Spleen (tissue), 11 donors: ENCODE measurements around the gene PCARE. TPM values are rescaled to one million over a fixed set of nuclear protein-coding genes. Genes with fewer than 3 reads are reported as not detected.

ENCODE experiments used
- DNase-seq: peaks from one replicate; pipeline ENCODE4 v3.0.0-alpha.2; 2020
- H3K27ac ChIP-seq, 8 donors: fragments of 200-600 bp; sonication (generic) in 7 of 8; 1 replicate in 4 of 8; 2 replicates in 4 of 8; pipeline versions ENCODE4 v1.5.0 to v1.8.0; 2016 to 2021; ENCODE audit warnings: inconsistent platforms in 4 of 8, mild to moderate bottlenecking in 4 of 8, moderate library complexity in 1 of 8
- H3K27me3 ChIP-seq, 7 donors: fragments of 200-600 bp; sonication (generic) in 6 of 7; replicated peaks in 1 of 7; 1 replicate in 4 of 7; 2 replicates in 3 of 7; pipeline versions ENCODE4 v1.5.0 to v1.8.0; 2016 to 2021; ENCODE audit warnings: inconsistent platforms in 3 of 7, mild to moderate bottlenecking in 1 of 7
- H3K36me3 ChIP-seq, 6 donors: fragments of 200-600 bp; sonication (generic) in 5 of 6; 1 replicate in 4 of 6; 2 replicates in 2 of 6; pipeline versions ENCODE4 v1.5.0 to v1.8.0; 2016 to 2021; ENCODE audit warnings: inconsistent platforms in 2 of 6
- H3K4me1 ChIP-seq, 6 donors: fragments of 200-600 bp; sonication (generic) in 5 of 6; 1 replicate in 3 of 6; 2 replicates in 3 of 6; pipeline versions ENCODE4 v1.5.0 to v1.8.0; 2016 to 2021; ENCODE audit warnings: inconsistent platforms in 3 of 6
- H3K4me3 ChIP-seq, 8 donors: fragments of 200-600 bp; sonication (generic) in 7 of 8; 1 replicate in 4 of 8; 2 replicates in 4 of 8; pipeline versions ENCODE4 v1.5.0 to v1.8.0; 2016 to 2021; ENCODE audit warnings: inconsistent platforms in 4 of 8, mild to moderate bottlenecking in 4 of 8, moderate library complexity in 2 of 8
- H3K9me3 ChIP-seq, 8 donors: fragments of 200-600 bp; sonication (generic) in 7 of 8; 1 replicate in 4 of 8; 2 replicates in 4 of 8; pipeline versions ENCODE4 v1.5.0 to v1.8.0; 2016 to 2021; ENCODE audit warnings: inconsistent platforms in 4 of 8
- CTCF ChIP-seq, 11 experiments: fragments of 200-600 bp in 7 of 11; fragments of 450-650 bp in 4 of 11; sonication (generic) in 4 of 11; IDR thresholded peaks in 8 of 11; conservative IDR thresholded peaks in 3 of 11; 1 replicate in 7 of 11; 2 replicates in 4 of 11; pipeline versions ENCODE4 v1.4.0 to v1.8.0; 2016 to 2021; ENCODE audit warnings: antibody characterized with exemption in 11 of 11, inconsistent platforms in 4 of 11, mild to moderate bottlenecking in 1 of 11
- POLR2A ChIP-seq, 3 donors: fragments of 450-650 bp; IDR thresholded peaks; one replicate each; pipeline ENCODE4 v1.5.1; 2017; ENCODE audit warnings: antibody characterized with exemption in 3 of 3, mild to moderate bottlenecking in 1 of 3
- POLR2AphosphoS5 ChIP-seq, 3 donors: sonication (generic); formaldehyde crosslinking; IDR thresholded peaks; one replicate each; pipeline ENCODE4 v1.5.1; 2017; ENCODE audit warnings: antibody characterized with exemption in 3 of 3
- WGBS, 5 donors: extraction: QIAGEN DNeasy Blood & Tissue Kit in 3 of 5; methylation state at CpG; one replicate each; pipeline versions ENCODE4 v1.1.5 to v1.1.7; 2013 to 2018; 5-methylcytosine and 5-hydroxymethylcytosine counted together
- intact Hi-C: fragments of 100-400 bp; cut with DNase I; formaldehyde crosslinking; loops from one replicate; pipeline ENCODE4 v1.15.0; 2023; ENCODE audit warnings: low total_unique reads
- polyA plus RNA-seq, 3 donors: library from polyadenylated mRNA; stranded (reverse); fragments of 200-250 nt; gene quantifications; one replicate each; pipeline ENCODE4 v1.2.1, GENCODE V29; 2013
- total RNA-seq, 7 donors: library from RNA; depleted of rRNA in 3 of 7; stranded (reverse); fragments of >200 nt in 3 of 7; fragmentation: NEBNext Ultra II Directional in 4 of 7; extraction: Animal tissue kit (Norgen Biotek cat#: 25700) in 4 of 7; gene quantifications; one replicate each; pipeline versions ENCODE4 v1.1.0 to v1.2.1, GENCODE V29; 2016 to 2021
- donor health status: healthy with polysubstance abuse.
- donor health status: DM: no; HTN: no; CAD: no; lungs with moderate emphysema.
- donor health status: DM: no; HTN: no; CAD: no.
- donor health status: Bipolar disorder and iron deficiency.
- donor health status: healthy.
- donor health status: DM: no; HTN: no; CAD: no.
- donor health status: DM: yes; HTN: yes; CAD: no.

PCARE gene
- total and polyA plus RNA-seq, 10 donors, result not detected

- DNase-seq, result no peak
- Histone ChIP-seq H3K4me3 (no peak overlapping the region), H3K27ac (peak overlapping the region in 1 of 8 donors; percentile 31), H3K9me3 (no peaks in the 10 kb centered on the region), H3K36me3 (no peaks in the 10 kb centered on the region), H3K27me3 (no peaks in the 10 kb centered on the region), H3K4me1 (peaks cover 0 to 31% (median 2%) of the 10 kb centered on the region in 6 donors)
- 79 to 89% (median 84%) methylated on average over 20 of the region's 20 CpGs for WGBS, 5 donors
- TF ChIP-seq POLR2A (IDR thresholded peaks at IDR 0.05), result no peak
- TF ChIP-seq CTCF (IDR thresholded peaks at IDR 0.05 in 8 of 11, conservative IDR thresholded peaks at IDR 0.05 in 3 of 11), result no peak
- intact Hi-C loops, result no loop called here
These were observed 10.5 kb downstream of the PCARE start for GRCh38 chr2:29063646-29064345.

- 84 to 98% (median 89%) methylated on average over 4 to 6 of the region's 6 CpGs for WGBS, 5 donors
- Histone ChIP-seq H3K36me3 (no peaks in the 10 kb centered on the region), H3K9me3 (no peaks in the 10 kb centered on the region), H3K4me3 (no peak overlapping the region), H3K27ac (no peak overlapping the region), H3K4me1 (peaks cover 0 to 31% (median 2%) of the 10 kb centered on the region in 6 donors), H3K27me3 (no peaks in the 10 kb centered on the region)
- TF ChIP-seq POLR2AphosphoS5 (IDR thresholded peaks at IDR 0.05) (no peak), CTCF (IDR thresholded peaks at IDR 0.05 in 8 of 11, conservative IDR thresholded peaks at IDR 0.05 in 3 of 11) (no peak)
- no peak for DNase-seq
- intact Hi-C loops, result no loop called here
These were observed 11.3 kb downstream of the PCARE start for GRCh38 chr2:29063056-29063455.

GRCh38 chr2:29062371-29062770, 12.0 kb downstream of the PCARE start:
- 87 to 97% (median 90%) methylated on average over 10 of the region's 10 CpGs for WGBS, 5 donors
- H3K27ac ChIP-seq, result no peak overlapping the region
- no peak overlapping the region for H3K4me3 ChIP-seq
- TF ChIP-seq POLR2A (IDR thresholded peaks at IDR 0.05) (no peak), CTCF (IDR thresholded peaks at IDR 0.05 in 8 of 11, conservative IDR thresholded peaks at IDR 0.05 in 3 of 11) (no peak), POLR2AphosphoS5 (IDR thresholded peaks at IDR 0.05) (no peak)
- H3K4me1 ChIP-seq, result peaks cover 0 to 31% (median 2%) of the 10 kb centered on the region in 6 donors
- no peaks in the 10 kb centered on the region for H3K9me3 ChIP-seq
- no peaks in the 10 kb centered on the region for H3K36me3 ChIP-seq
- DNase-seq, result no peak
- intact Hi-C loops, result no loop called here
- no peaks in the 10 kb centered on the region for H3K27me3 ChIP-seq

GRCh38 chr2:29061616-29062015, 12.7 kb downstream of the PCARE start:
- H3K4me1 ChIP-seq, result peaks cover 0 to 30% (median 2%) of the 10 kb centered on the region in 6 donors
- H3K27ac ChIP-seq, result no peak overlapping the region
- TF ChIP-seq CTCF (IDR thresholded peaks at IDR 0.05 in 8 of 11, conservative IDR thresholded peaks at IDR 0.05 in 3 of 11) (no peak), POLR2AphosphoS5 (IDR thresholded peaks at IDR 0.05) (no peak), POLR2A (IDR thresholded peaks at IDR 0.05) (no peak)
- H3K36me3 ChIP-seq, result no peaks in the 10 kb centered on the region
- no peaks in the 10 kb centered on the region for H3K27me3 ChIP-seq
- 76 to 98% (median 83%) methylated on average over 3 of the region's 3 CpGs for WGBS, 5 donors
- DNase-seq, result no peak
- intact Hi-C loops, result no loop called here
- no peak overlapping the region for H3K4me3 ChIP-seq
- H3K9me3 ChIP-seq, result no peaks in the 10 kb centered on the region
